Measurements from ENCODE around the gene LILRB5. TPM values are rescaled to one million over a fixed set of nuclear protein-coding genes. Genes with fewer than 3 reads are reported as not detected.

LILRB5 gene
- 0.05 and 0.17 TPM in 2 replicates for total RNA-seq
- 0.14 TPM for total RNA-seq (2013)
- polyA plus RNA-seq, result not detected in 2 replicates
- polyA minus RNA-seq, result not detected in 2 replicates

DNA sequence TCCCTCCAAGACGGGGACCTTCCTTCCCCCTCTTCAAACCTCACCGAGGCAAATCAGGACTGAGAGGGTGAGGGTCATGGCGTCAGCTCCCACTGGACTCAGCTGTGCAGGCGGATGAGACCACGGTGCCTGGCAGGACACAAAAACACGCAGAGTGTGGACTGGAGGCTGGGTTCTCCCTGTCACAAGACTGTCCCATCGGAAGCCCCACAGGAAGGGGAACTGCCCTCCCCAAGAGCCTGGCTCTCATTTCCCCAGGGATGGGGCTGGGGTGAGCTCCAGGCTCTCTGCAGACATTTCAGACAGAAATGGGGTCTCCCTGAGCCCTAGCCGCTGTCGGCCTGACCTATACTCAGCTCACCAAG, at the start of gene LILRB5:
Gene LILRB5 (minus strand): TSS at position 158 of the 365 bp plus-strand sequence. CDS start 80 bp downstream, at position 78.
- 86% methylated on average over 9 of the region's 9 CpGs for WGBS (ENCODE audit: insufficient coverage)
- TF ChIP-seq, protein P1, sequence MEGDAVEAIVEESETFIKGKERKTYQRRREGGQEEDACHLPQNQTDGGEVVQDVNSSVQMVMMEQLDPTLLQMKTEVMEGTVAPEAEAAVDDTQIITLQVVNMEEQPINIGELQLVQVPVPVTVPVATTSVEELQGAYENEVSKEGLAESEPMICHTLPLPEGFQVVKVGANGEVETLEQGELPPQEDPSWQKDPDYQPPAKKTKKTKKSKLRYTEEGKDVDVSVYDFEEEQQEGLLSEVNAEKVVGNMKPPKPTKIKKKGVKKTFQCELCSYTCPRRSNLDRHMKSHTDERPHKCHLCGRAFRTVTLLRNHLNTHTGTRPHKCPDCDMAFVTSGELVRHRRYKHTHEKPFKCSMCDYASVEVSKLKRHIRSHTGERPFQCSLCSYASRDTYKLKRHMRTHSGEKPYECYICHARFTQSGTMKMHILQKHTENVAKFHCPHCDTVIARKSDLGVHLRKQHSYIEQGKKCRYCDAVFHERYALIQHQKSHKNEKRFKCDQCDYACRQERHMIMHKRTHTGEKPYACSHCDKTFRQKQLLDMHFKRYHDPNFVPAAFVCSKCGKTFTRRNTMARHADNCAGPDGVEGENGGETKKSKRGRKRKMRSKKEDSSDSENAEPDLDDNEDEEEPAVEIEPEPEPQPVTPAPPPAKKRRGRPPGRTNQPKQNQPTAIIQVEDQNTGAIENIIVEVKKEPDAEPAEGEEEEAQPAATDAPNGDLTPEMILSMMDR (IDR thresholded peaks at IDR 0.05), result no peak
- no peak for TF ChIP-seq EZH2 (IDR thresholded peaks at IDR 0.05; ENCODE audit: borderline replicate concordance, insufficient read depth, low read depth, low read length, poor library complexity, severe bottlenecking)
- H3K4me3 ChIP-seq (ENCODE audit: control extremely low read depth in 1 of 5, extremely low read depth in 1 of 5, insufficient read depth in 1 of 5, low read depth in 2 of 5, low read length in 4 of 5), result no peak within 1 kb of the TSS
- Mint-ChIP-seq H3K4me3 (no peak within 1 kb of the TSS), H3K9me3 (ENCODE audit: insufficient read depth) (no peaks in the 10 kb centered on the region), H3K4me1 (no peaks in the 10 kb centered on the region), H3K27me3 (peaks cover 26% of the 10 kb centered on the region), H3K27ac (no peak within 1 kb of the TSS)
- H3K79me2 ChIP-seq (ENCODE audit: control insufficient read depth, insufficient read depth, low read length), result no peaks in the 10 kb centered on the region
- ATAC-seq (ENCODE audit: low read depth), result no peak
- intact Hi-C loops (cut with micrococcal nuclease), result no loop called here
- ChIA-PET POLR2A (no interaction called here), CTCF (interaction anchor here (1.1 to 2.0 kb wide), 2 partner anchors 8 to 9 kb away, joined by 3 to 5 read pairs; no protein-coding TSS in a partner anchor)
- peaks cover 0 to under 1% (median 0%) of the 10 kb centered on the region in 3 donors for H3K9me3 ChIP-seq (ENCODE audit: control extremely low read depth in 1 of 3, control insufficient read depth in 2 of 3, insufficient read depth in 1 of 3, low read length in 2 of 3)
- no peaks in the 10 kb centered on the region for H3K36me3 ChIP-seq (replicated peaks in 1 of 2; ENCODE audit: control extremely low read depth in 1 of 2, control insufficient read depth in 1 of 2, extremely low read depth in 1 of 2, insufficient read depth in 2 of 2, low read length in 1 of 2)
- H4K20me1 ChIP-seq (ENCODE audit: control insufficient read depth, insufficient read depth, low read length, poor library complexity, severe bottlenecking), result no peaks in the 10 kb centered on the region
- DNase-seq, result no peak
- no peak within 1 kb of the TSS for H3K27ac ChIP-seq (ENCODE audit: low read length in 2 of 2)
- no peak within 1 kb of the TSS for H3K9ac ChIP-seq (ENCODE audit: low read length)
- no peak within 1 kb of the TSS for H3K4me2 ChIP-seq (replicated peaks; ENCODE audit: low read depth, low read length, poor library complexity, severe bottlenecking)
- H3K4me1 ChIP-seq (ENCODE audit: control insufficient read depth in 2 of 2, insufficient read depth in 2 of 2, low read length in 2 of 2), result no peaks in the 10 kb centered on the region
- H2AFZ ChIP-seq (ENCODE audit: insufficient read depth, low read depth, low read length, poor library complexity, severe bottlenecking), result no peak within 1 kb of the TSS
- H3K27me3 ChIP-seq (replicated peaks in 1 of 4; ENCODE audit: control extremely low read depth in 1 of 4, control insufficient read depth in 3 of 4, insufficient read depth in 4 of 4, low read length in 3 of 4), result peaks cover 0 to 40% (median 2%) of the 10 kb centered on the region in 4 experiments

DNA sequence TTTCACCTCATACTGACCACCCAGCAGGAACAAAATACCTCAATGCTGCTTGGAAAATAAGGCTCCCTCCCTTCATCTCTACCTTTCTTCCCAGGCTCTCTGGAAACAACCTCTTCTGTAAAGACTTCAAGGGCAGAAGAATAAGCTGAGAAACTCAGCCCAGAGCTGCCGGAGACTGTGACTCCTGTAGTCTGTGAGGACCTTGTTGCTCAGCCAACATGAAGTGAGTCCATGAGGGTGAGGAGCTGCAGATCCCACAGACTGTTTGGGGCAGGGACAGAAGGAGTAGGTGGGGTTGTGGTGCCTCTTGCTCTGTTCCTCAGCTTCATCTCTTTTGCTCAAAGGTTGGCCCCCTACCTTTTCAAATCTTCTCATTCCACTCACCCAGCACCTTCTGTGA, 48.1 kb upstream of the LILRB5 start:
- H3K4me3 ChIP-seq (ENCODE audit: control extremely low read depth in 1 of 5, extremely low read depth in 1 of 5, insufficient read depth in 1 of 5, low read depth in 2 of 5, low read length in 4 of 5), result no peak overlapping the region
- H3K4me1 ChIP-seq (ENCODE audit: control insufficient read depth in 2 of 2, insufficient read depth in 2 of 2, low read length in 2 of 2), result peaks cover 6 to 7% of the 10 kb centered on the region in 2 donors
- no peak overlapping the region for H3K27ac ChIP-seq (ENCODE audit: low read length in 2 of 2)
- ChIA-PET CTCF (interaction anchor here (2.3 kb wide), 1 partner anchor 39 kb away, joined by 12 read pairs; no protein-coding TSS in a partner anchor), POLR2A (no interaction called here)
- H2AFZ ChIP-seq (ENCODE audit: insufficient read depth, low read depth, low read length, poor library complexity, severe bottlenecking), result no peak overlapping the region
- intact Hi-C loops (cut with micrococcal nuclease), result no loop called here
- no peaks in the 10 kb centered on the region for H3K36me3 ChIP-seq (replicated peaks in 1 of 2; ENCODE audit: control extremely low read depth in 1 of 2, control insufficient read depth in 1 of 2, extremely low read depth in 1 of 2, insufficient read depth in 2 of 2, low read length in 1 of 2)
- no peaks in the 10 kb centered on the region for H4K20me1 ChIP-seq (ENCODE audit: control insufficient read depth, insufficient read depth, low read length, poor library complexity, severe bottlenecking)
- H3K27me3 Mint-ChIP-seq, result peaks cover 47% of the 10 kb centered on the region
- no peak for ATAC-seq (ENCODE audit: low read depth)
- H3K4me2 ChIP-seq (replicated peaks; ENCODE audit: low read depth, low read length, poor library complexity, severe bottlenecking), result no peak overlapping the region
- no peaks in the 10 kb centered on the region for H3K9me3 Mint-ChIP-seq (ENCODE audit: insufficient read depth)
- no peak for DNase-seq
- peaks cover 0 to 60% (median 21%) of the 10 kb centered on the region in 4 experiments for H3K27me3 ChIP-seq (replicated peaks in 1 of 4; ENCODE audit: control extremely low read depth in 1 of 4, control insufficient read depth in 3 of 4, insufficient read depth in 4 of 4, low read length in 3 of 4)
- H3K9ac ChIP-seq (ENCODE audit: low read length), result no peak overlapping the region
- H3K4me3 Mint-ChIP-seq, result no peak overlapping the region
- peaks cover 7% of the 10 kb centered on the region for H3K4me1 Mint-ChIP-seq
- no peaks in the 10 kb centered on the region for H3K79me2 ChIP-seq (ENCODE audit: control insufficient read depth, insufficient read depth, low read length)
- WGBS (ENCODE audit: insufficient coverage), result 100% methylated on average over 1 of the region's 1 CpG
- H3K27ac Mint-ChIP-seq, result no peak overlapping the region
- no peak for TF ChIP-seq EZH2 (IDR thresholded peaks at IDR 0.05; ENCODE audit: borderline replicate concordance, insufficient read depth, low read depth, low read length, poor library complexity, severe bottlenecking)
- TF ChIP-seq, protein P1 (IDR thresholded peaks at IDR 0.05), result no peak
- H3K9me3 ChIP-seq (ENCODE audit: control extremely low read depth in 1 of 3, control insufficient read depth in 2 of 3, insufficient read depth in 1 of 3, low read length in 2 of 3), result no peaks in the 10 kb centered on the region

All from B cell (primary cell).